Nasal cavity respiratory epithelium epithelial cell of viscerocranial mucosa (primary cell): Measurements from ENCODE around the gene RAB5A. TPM values are rescaled to one million over a fixed set of nuclear protein-coding genes. Genes with fewer than 3 reads are reported as not detected.

Experiments used
- total RNA-seq: library from RNA; depleted of rRNA; stranded (reverse); fragments of >200 nt; gene quantifications from 2 replicates; pipeline ENCODE4 v1.2.3, GENCODE V29; 2014

The RAB5A gene, protein sequence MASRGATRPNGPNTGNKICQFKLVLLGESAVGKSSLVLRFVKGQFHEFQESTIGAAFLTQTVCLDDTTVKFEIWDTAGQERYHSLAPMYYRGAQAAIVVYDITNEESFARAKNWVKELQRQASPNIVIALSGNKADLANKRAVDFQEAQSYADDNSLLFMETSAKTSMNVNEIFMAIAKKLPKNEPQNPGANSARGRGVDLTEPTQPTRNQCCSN
- 86.8 and 96.0 TPM in 2 replicates for total RNA-seq

DNA sequence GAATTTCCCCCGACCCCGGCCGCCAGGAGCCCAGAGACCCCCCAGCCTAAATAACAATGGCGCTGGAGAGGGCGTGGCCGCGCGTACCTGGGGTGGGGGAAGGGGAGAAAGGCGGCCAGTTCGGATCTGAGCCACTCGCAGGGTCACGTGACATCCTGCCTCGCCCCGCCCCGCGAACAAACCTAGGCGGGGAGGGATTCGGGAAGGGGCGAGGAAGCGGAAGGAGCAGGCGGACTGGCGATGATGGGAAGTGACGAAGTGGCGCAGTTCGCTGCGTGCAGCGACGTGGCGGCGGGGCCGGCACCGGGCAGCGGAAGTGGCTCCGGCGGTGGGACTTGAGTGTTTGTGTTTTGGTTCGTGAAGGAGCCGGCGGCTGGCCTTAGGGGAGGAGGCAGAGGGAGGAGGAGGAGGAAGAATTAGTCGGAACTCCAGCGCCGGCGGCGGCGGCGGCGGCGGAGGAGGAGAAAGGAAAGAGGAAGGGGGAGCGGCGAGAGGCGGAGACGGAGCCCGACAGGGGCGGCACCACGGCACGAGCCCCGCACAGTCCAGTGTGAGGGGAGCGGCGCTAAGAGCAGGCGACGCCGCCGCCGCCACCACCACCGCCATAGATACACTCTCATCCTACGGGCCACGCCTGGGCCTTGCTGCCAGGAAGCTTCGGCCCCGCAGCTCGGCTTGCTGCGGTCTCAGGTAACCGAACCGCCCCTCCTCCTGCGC, at the start of gene RAB5A:
RAB5A (plus strand) TSS at position 266 of the 717 bp plus-strand sequence. CDS start 3,802 bp downstream, outside the sequence.

DNA sequence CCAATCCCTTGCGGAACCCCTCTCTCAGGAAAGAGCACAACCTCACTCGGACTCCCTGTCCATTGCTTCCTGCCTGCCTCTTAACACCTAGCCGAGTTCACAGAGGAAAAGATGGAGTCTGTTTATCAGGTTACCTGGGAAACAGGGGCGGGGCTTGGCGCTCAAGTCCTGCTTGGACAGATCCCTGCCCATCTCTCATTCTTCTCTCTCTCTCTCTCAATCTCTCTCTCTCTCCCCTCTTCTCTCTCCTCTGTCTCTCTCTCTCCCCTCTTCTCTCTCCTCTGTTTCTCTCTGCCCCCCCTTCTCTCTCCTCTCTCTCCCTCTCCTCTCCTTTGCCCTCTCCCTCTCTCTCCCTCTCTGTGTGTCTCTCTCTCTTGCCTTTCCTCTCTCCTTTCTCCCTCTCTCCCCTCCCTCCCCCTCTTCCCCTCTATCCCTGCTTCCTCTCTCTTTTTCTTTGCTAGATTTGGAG, 12.8 kb upstream of the RAB5A start, which contains the start of gene EFHB:
EFHB (minus strand) TSS at position 120 of the 469 bp plus-strand sequence. CDS start 199 bp downstream, outside the sequence.

DNA sequence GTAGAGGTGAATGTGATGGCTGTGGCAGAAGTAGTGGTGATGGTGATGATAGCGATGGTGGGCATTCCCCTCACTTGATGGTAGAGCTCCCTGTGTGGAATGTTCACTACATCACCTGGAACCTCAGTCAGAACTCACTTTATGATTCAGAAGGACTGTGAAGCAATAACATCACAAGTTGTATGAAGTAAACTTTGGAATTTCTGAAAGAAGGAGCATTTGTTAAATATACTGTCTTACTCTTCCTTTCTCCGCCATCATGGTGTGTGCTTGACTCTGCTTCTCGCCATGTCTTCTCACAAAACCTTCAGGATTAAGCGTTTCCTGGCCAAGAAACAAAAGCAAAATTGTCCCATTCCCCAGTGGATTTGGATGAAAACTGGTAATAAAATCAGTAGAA, 65.3 kb downstream of the RAB5A start, which contains the start of gene PP2D1:
PP2D1 (minus strand) TSS at position 101 of the 400 bp plus-strand sequence. CDS start 192 bp downstream, outside the sequence.

Other genes starting within 250 kb of the RAB5A start
- gene EFHB, start 12.9 kb upstream of the RAB5A start, total RNA-seq, result under 0.01 TPM in 1 of 2 replicates, not detected in the other
- not detected in 2 replicates for gene PP2D1, start 65.2 kb downstream of the RAB5A start, total RNA-seq
- gene KAT2B, start 93.3 kb downstream of the RAB5A start, total RNA-seq, result 3.8 and 6.1 TPM in 2 replicates
- gene SGO1, start 239.1 kb downstream of the RAB5A start, total RNA-seq, result under 0.01 and 0.14 TPM in 2 replicates